HFFc6 (cell line): ENCODE data around the gene THADA. TPM values are rescaled to one million over a fixed set of nuclear protein-coding genes. Genes with fewer than 3 reads are reported as not detected.

Experiments
- DNase-seq: peaks from one replicate; pipeline ENCODE4 v3.0.0-alpha.2; 2018
- H3K27ac Mint-ChIP-seq: 2 replicates; pipeline ENCODE4 v1.8.0; 2020; ENCODE audit warnings: mild to moderate bottlenecking, mixed read lengths
- H3K27me3 Mint-ChIP-seq: 2 replicates; pipeline ENCODE4 v1.8.0; 2021; ENCODE audit warnings: mild to moderate bottlenecking, moderate library complexity, mixed read lengths; ENCODE audit not compliant: insufficient read depth
- H3K36me3 Mint-ChIP-seq: 2 replicates; pipeline ENCODE4 v1.8.0; 2021; ENCODE audit warnings: low read depth, mixed read lengths
- H3K4me1 Mint-ChIP-seq: 2 replicates; pipeline ENCODE4 v1.8.0; 2020; ENCODE audit warnings: low read depth, mixed read lengths
- H3K4me3 Mint-ChIP-seq: 2 replicates; pipeline ENCODE4 v1.8.0; 2020; ENCODE audit warnings: mild to moderate bottlenecking, moderate library complexity, mixed read lengths
- H3K9me3 Mint-ChIP-seq: 2 replicates; pipeline ENCODE4 v1.8.0; 2020; ENCODE audit warnings: mild to moderate bottlenecking, mixed read lengths
- total RNA-seq, 6 experiments: library from RNA; stranded (reverse); fragmentation: NEBNext Ultra II Directional; extraction: Animal tissue kit (Norgen Biotek cat#: 25700); gene quantifications; 2 replicates in 1 of 6; 3 replicates in 5 of 6; pipeline ENCODE4 v1.2.3, GENCODE V29; 2021
- TF ChIP-seq, protein P1 (sequence below): fragments of 200-600 bp; sonication (generic); IDR thresholded peaks from 2 replicates; pipeline ENCODE4 v1.5.0; 2021; ENCODE audit warnings: antibody characterized with exemption, mild to moderate bottlenecking

THADA gene
- total RNA-seq, 6 experiments from 2014 or later: 14.3 to 20.5 (median 17.3) TPM

DNA sequence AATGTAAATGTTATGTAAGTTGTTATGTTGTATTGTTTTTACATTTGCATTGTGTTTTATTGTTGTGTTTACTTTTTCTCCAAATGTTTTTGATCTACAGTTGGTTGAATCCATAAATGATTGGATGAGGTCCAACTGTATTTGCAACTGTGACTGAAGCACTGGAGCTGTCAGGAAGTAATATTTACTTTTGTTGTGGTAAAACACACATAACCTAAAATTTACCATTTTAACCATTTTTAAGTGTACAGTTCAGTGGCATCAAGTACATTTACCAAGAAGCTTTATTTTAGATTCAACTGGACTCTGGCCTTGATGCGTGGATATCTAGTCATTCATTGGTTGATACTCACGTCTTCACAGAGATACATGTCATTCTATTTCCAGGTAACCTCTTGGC lies 181.8 kb downstream of the THADA start:
- Mint-ChIP-seq H3K27me3 (no peaks in the 10 kb centered on the region), H3K36me3 (peaks cover 11% of the 10 kb centered on the region), H3K27ac (no peak overlapping the region)

DNA sequence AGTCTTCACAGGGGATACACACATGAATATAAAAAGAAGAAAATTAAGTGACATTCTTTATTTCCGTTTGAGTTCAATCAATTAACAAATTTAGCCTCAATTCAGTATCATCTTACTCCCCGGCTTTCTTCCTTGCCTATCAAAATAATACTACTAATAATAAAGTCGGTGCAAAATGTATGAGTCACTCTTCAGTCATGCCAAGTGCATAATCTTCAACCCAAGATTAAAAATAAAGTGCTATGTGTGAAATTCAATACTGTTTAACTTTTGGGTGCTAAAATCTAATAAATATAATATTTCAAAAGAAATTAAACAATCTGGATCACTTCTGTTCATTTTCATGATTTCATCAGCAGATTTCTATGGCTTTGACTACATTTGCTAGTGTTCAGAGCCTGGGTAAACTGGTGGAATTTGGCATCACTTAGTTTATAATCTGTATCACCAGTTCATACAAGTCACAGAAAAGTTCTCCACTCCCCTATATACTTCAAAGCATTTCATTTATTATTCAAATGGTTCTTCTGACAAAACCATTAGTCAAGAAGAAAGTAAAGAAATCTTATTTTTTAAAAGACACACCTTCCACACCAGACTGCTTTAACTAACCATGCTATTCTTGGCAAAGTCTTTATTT lies 183.6 kb downstream of the THADA start:
- Mint-ChIP-seq H3K27ac (no peak overlapping the region), H3K27me3 (no peaks in the 10 kb centered on the region), H3K36me3 (peaks cover 3% of the 10 kb centered on the region; the same call in 1 of the 2 replicates), H3K4me1 (peaks cover 32% of the 10 kb centered on the region), H3K4me3 (no peak overlapping the region), H3K9me3 (no peaks in the 10 kb centered on the region)
- DNase-seq: no peak
- TF ChIP-seq, protein P1, sequence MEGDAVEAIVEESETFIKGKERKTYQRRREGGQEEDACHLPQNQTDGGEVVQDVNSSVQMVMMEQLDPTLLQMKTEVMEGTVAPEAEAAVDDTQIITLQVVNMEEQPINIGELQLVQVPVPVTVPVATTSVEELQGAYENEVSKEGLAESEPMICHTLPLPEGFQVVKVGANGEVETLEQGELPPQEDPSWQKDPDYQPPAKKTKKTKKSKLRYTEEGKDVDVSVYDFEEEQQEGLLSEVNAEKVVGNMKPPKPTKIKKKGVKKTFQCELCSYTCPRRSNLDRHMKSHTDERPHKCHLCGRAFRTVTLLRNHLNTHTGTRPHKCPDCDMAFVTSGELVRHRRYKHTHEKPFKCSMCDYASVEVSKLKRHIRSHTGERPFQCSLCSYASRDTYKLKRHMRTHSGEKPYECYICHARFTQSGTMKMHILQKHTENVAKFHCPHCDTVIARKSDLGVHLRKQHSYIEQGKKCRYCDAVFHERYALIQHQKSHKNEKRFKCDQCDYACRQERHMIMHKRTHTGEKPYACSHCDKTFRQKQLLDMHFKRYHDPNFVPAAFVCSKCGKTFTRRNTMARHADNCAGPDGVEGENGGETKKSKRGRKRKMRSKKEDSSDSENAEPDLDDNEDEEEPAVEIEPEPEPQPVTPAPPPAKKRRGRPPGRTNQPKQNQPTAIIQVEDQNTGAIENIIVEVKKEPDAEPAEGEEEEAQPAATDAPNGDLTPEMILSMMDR: no peak

More for the DNA sequence above, 181.8 kb downstream of the THADA start:
- DNase-seq: no peak
- Mint-ChIP-seq H3K4me3 (no peak overlapping the region), H3K4me1 (peaks cover 21% of the 10 kb centered on the region), H3K9me3 (no peaks in the 10 kb centered on the region)
- TF ChIP-seq, protein P1: no peak

DNA sequence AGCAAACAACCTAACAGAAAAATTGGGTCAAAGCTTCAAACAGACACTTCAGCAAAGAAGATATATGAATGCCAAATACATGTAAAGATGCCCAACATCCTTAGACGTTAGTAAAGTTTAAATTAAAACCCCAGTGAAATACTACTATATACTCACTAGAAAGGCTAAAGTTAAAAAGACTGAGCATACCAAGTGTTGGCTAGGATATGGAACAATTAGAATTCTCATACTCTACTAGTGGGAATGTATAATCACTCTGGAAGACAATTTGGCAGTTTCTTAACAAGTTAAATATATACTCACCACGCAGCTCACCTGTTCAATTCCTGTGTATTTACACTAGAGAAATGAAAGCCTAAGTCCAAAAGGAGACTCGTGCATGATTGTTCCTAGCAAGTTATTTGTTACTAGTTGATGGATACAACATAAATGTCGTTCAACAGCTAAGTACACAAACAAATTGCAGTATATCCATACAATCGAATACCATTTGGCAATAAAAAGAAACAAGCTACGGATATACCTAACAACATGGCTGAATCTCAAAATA lies 185.7 kb downstream of the THADA start:
- H3K4me1 Mint-ChIP-seq: peaks cover 38% of the 10 kb centered on the region

DNA sequence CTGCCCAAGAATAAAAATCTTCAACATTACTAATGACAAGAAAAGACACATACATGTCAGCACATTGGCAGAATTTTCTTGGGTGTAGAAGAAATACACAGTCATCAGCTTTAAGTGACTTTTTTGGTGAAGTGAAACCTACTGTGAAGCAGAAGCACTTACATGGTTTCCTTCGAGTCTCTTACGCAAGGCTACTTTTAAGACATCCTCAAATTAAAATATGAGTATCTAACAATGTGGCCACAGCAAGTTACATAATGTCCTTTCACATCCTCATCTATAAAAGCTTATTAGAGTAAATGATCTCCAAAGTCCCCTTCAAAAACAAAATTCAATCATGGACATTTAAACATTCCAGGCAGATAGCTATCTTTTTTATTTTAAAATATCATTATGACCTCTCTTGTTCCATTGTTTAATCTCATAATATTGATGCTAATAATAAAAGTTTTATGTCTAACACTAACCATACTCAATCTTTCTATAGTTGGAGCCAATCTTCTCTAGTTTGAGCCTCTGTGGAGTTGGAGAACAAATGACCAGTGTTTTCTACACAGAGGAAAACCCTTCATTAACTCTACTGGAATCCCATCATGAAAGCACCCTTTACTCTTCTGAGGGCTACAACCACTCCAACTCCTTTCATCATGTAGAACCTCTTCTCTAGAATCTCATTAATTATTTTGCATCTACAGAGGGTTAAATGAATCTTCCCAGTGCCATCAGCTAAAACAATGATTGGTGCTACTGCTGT lies 187.3 kb downstream of the THADA start:
- TF ChIP-seq, protein P1: no peak
- H3K27me3 Mint-ChIP-seq: no peaks in the 10 kb centered on the region
- no peak overlapping the region; the same call in 1 of the 2 replicates for H3K27ac Mint-ChIP-seq
- peaks cover 38% of the 10 kb centered on the region for H3K4me1 Mint-ChIP-seq
- H3K9me3 Mint-ChIP-seq: no peaks in the 10 kb centered on the region
- peaks cover 3% of the 10 kb centered on the region; the same call in 1 of the 2 replicates for H3K36me3 Mint-ChIP-seq
- no peak overlapping the region for H3K4me3 Mint-ChIP-seq
- DNase-seq: no peak

More for the DNA sequence above, 185.7 kb downstream of the THADA start:
- DNase-seq: no peak
- H3K36me3 Mint-ChIP-seq: peaks cover 3% of the 10 kb centered on the region; the same call in 1 of the 2 replicates
- no peak overlapping the region for H3K27ac Mint-ChIP-seq
- TF ChIP-seq, protein P1: no peak
- H3K9me3 Mint-ChIP-seq: no peaks in the 10 kb centered on the region
- H3K27me3 Mint-ChIP-seq: no peaks in the 10 kb centered on the region
- H3K4me3 Mint-ChIP-seq: no peak overlapping the region

DNA sequence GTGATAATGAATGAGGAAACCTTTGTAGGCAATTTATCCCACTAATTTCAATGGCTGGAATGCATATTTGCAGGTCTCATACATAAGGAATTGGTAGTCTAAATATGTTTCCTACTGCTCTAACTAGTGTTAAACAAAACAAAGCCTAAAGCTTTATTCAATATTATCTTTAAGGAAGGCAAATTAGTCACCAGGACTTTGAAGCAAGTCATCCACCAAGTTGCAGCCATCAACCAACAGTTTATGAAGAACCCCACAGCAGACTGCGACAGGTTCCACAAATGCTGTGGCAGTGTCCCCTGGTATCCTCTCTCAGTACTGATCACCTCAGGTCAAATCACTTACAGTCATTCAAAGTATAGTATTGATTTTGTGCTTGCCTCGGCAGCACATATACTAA lies 187.9 kb downstream of the THADA start:
- no peaks in the 10 kb centered on the region for H3K27me3 Mint-ChIP-seq
- H3K9me3 Mint-ChIP-seq: no peaks in the 10 kb centered on the region
- H3K4me1 Mint-ChIP-seq: peaks cover 35% of the 10 kb centered on the region
- H3K36me3 Mint-ChIP-seq: 0 out of 2 replicates have a peak, but pooled peaks cover under 1% of the 10 kb centered on the region
- no peak overlapping the region; the same call in 1 of the 2 replicates for H3K27ac Mint-ChIP-seq
- peak; percentile 8 for DNase-seq
- TF ChIP-seq, protein P1: no peak
- no peak overlapping the region for H3K4me3 Mint-ChIP-seq
